Activated T-cell treated with anti-CD3 and anti-CD28 coated beads, Interleukin-2, amount 50 U/mL, for 4 hours (primary cell): ENCODE measurements around the gene MUSTN1. TPM values are rescaled to one million over a fixed set of nuclear protein-coding genes. Genes with fewer than 3 reads are reported as not detected.

Source experiments
- ATAC-seq, 2 donors: fragments of 200-7000 bp; cut with Tn5 transposase; one replicate each; pipeline ENCODE4 v1.10.0; 2021
- DNase-seq: peaks from one replicate; pipeline ENCODE4 v3.0.0-alpha.2; 2020
- H3K27me3 Mint-ChIP-seq: one replicate; pipeline ENCODE4 v1.8.0; 2021; ENCODE audit warnings: low read depth, mixed read lengths
- H3K36me3 Mint-ChIP-seq: one replicate; pipeline ENCODE4 v1.8.0; 2022; ENCODE audit warnings: mixed read lengths; ENCODE audit not compliant: insufficient read depth
- H3K4me1 Mint-ChIP-seq: one replicate; pipeline ENCODE4 v1.8.0; 2021; ENCODE audit warnings: low read depth, mixed read lengths
- H3K4me3 Mint-ChIP-seq: one replicate; pipeline ENCODE4 v1.8.0; 2021; ENCODE audit warnings: mild to moderate bottlenecking, moderate library complexity, mixed read lengths
- H3K9me3 Mint-ChIP-seq: one replicate; pipeline ENCODE4 v1.8.0; 2021; ENCODE audit warnings: mixed read lengths
- total RNA-seq, 3 donors: library from RNA; stranded (reverse); gene quantifications; one replicate each; pipeline ENCODE4 v1.2.1, GENCODE V29; 2021

Gene MUSTN1
- total RNA-seq, 3 donors from 2014 or later, result 0.38 to 1.2 (median 0.58) TPM

DNA sequence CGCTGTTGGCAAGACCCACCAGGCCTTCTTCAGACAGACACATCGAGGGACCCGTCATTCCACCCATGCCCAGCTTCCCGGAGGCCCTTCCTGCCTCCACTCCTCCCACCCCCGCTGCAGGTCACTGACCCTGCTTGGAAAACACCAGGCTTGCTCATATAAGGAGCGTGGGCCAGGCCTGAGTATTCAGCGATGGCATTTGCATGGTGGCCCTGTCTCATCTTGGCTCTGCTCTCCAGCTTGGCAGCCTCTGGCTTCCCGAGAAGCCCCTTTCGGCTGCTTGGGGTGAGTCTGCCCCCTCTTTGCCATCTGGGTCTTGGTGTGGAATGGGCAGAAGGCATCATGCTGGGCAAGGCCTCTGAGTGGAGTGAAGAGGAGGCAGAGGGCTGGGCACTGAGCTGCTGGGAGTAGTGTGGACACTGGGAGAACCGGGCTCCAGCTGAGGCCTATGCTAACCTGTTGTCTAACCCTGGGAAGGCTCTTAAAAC is 40.2 kb downstream of the MUSTN1 start, which contains the start of gene ITIH3:
Gene ITIH3 (plus strand): TSS at position 185 of the 488 bp plus-strand sequence. CDS start 8 bp downstream, at position 193.
- H3K9me3 Mint-ChIP-seq, result no peaks in the 10 kb centered on the region
- H3K4me1 Mint-ChIP-seq, result no peaks in the 10 kb centered on the region
- no peak within 1 kb of the TSS for H3K4me3 Mint-ChIP-seq
- ATAC-seq (no peak), DNase-seq (no peak)
- H3K27me3 Mint-ChIP-seq, result no peaks in the 10 kb centered on the region
- H3K36me3 Mint-ChIP-seq, result no peaks in the 10 kb centered on the region

GRCh38 chr3:52793702-52794611 is 40.9 kb downstream of the MUSTN1 start:
- ATAC-seq, result no peak
- H3K36me3 Mint-ChIP-seq, result no peaks in the 10 kb centered on the region
- no peak for DNase-seq
- no peak overlapping the region for H3K4me3 Mint-ChIP-seq
- H3K9me3 Mint-ChIP-seq, result no peaks in the 10 kb centered on the region
- H3K27me3 Mint-ChIP-seq, result no peaks in the 10 kb centered on the region
- no peaks in the 10 kb centered on the region for H3K4me1 Mint-ChIP-seq

- DNase-seq (no peak), ATAC-seq (no peak)
- no peaks in the 10 kb centered on the region for H3K4me1 Mint-ChIP-seq
- H3K36me3 Mint-ChIP-seq, result no peaks in the 10 kb centered on the region
- no peaks in the 10 kb centered on the region for H3K27me3 Mint-ChIP-seq
- H3K4me3 Mint-ChIP-seq, result no peak overlapping the region
- no peaks in the 10 kb centered on the region for H3K9me3 Mint-ChIP-seq
Observed at GRCh38 chr3:52792961-52793695, 41.7 kb downstream of the MUSTN1 start.

DNA sequence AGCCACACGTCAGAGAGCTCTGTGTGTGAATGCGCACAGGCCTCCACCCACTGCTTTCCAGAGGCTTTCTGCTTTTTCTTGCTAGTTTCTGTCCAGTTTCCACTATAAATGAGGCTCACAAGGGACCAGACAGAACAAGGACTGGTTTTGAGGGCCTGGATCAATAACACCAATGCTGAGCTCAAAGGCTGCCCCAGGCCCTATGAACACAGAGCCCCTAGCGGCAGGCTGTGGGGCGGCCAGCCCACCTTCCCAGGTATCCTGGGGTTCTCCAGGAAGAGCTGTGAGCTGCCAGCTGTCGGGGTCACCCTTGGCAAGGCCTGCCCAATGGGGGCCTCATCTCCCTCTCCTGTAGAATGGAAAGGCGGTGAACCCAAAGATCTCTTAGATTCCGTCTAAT is 42.4 kb downstream of the MUSTN1 start:
- no peaks in the 10 kb centered on the region for H3K36me3 Mint-ChIP-seq
- ATAC-seq, result no peak
- H3K4me1 Mint-ChIP-seq, result no peaks in the 10 kb centered on the region
- no peaks in the 10 kb centered on the region for H3K9me3 Mint-ChIP-seq
- no peak overlapping the region for H3K4me3 Mint-ChIP-seq
- DNase-seq, result no peak
- no peaks in the 10 kb centered on the region for H3K27me3 Mint-ChIP-seq

GRCh38 chr3:52791928-52792327 is 42.9 kb downstream of the MUSTN1 start:
- H3K4me1 Mint-ChIP-seq, result no peaks in the 10 kb centered on the region
- no peaks in the 10 kb centered on the region for H3K36me3 Mint-ChIP-seq
- H3K9me3 Mint-ChIP-seq, result no peaks in the 10 kb centered on the region
- no peak for ATAC-seq
- DNase-seq, result no peak
- no peaks in the 10 kb centered on the region for H3K27me3 Mint-ChIP-seq
- H3K4me3 Mint-ChIP-seq, result no peak overlapping the region

GRCh38 chr3:52791366-52791765 is 43.5 kb downstream of the MUSTN1 start:
- Mint-ChIP-seq H3K27me3 (no peaks in the 10 kb centered on the region), H3K4me3 (no peak overlapping the region), H3K4me1 (no peaks in the 10 kb centered on the region), H3K36me3 (no peaks in the 10 kb centered on the region), H3K9me3 (no peaks in the 10 kb centered on the region)
- no peak for DNase-seq
- ATAC-seq, result no peak

DNA sequence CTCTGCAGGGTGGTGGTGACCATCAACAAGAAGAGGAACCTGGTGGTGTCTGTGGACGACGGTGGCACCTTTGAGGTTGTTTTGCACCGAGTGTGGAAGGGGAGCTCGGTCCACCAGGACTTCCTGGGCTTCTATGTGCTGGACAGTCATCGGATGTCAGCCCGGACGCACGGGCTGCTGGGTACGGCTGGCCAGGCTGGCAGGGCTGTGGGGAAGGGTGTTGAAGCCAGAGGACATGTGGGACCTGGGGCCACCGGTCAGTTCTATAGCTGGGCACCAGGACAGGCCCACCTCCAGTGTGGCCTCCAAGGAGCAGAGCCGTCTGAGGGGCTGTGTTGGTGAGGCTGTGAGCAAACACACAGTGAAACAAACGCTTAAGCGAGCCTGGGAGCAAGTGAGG is 44.1 kb downstream of the MUSTN1 start:
- Mint-ChIP-seq H3K27me3 (no peaks in the 10 kb centered on the region), H3K36me3 (no peaks in the 10 kb centered on the region), H3K4me3 (no peak overlapping the region), H3K4me1 (no peaks in the 10 kb centered on the region), H3K9me3 (no peaks in the 10 kb centered on the region)
- DNase-seq (no peak), ATAC-seq (no peak)

- ATAC-seq, result no peak
- Mint-ChIP-seq H3K4me3 (no peak overlapping the region), H3K36me3 (no peaks in the 10 kb centered on the region), H3K4me1 (no peaks in the 10 kb centered on the region), H3K27me3 (no peaks in the 10 kb centered on the region), H3K9me3 (no peaks in the 10 kb centered on the region)
- DNase-seq, result no peak
Observed at GRCh38 chr3:52790337-52790736, 44.5 kb downstream of the MUSTN1 start.

DNA sequence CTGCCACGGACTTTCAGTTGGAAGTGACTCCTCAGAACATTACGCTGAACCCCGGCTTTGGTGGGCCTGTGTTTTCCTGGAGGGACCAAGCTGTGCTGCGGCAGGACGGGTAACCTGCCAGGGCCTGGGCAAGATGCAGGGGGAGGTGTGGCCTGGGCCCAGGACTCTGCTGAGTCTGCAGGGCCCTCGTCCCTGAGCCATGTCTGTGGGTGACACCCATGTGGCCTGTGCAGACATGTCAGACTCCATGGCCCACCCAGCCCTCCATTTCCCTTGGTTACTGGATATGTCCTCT is 45.1 kb downstream of the MUSTN1 start:
- Mint-ChIP-seq H3K36me3 (no peaks in the 10 kb centered on the region), H3K4me1 (no peaks in the 10 kb centered on the region), H3K9me3 (no peaks in the 10 kb centered on the region), H3K4me3 (no peak overlapping the region), H3K27me3 (no peaks in the 10 kb centered on the region)
- ATAC-seq (no peak), DNase-seq (no peak)

GRCh38 chr3:52788890-52789745 is 45.7 kb downstream of the MUSTN1 start:
- H3K27me3 Mint-ChIP-seq, result no peaks in the 10 kb centered on the region
- no peak overlapping the region for H3K4me3 Mint-ChIP-seq
- ATAC-seq (no peak), DNase-seq (no peak)
- H3K9me3 Mint-ChIP-seq, result no peaks in the 10 kb centered on the region
- no peaks in the 10 kb centered on the region for H3K36me3 Mint-ChIP-seq
- H3K4me1 Mint-ChIP-seq, result no peaks in the 10 kb centered on the region

DNA sequence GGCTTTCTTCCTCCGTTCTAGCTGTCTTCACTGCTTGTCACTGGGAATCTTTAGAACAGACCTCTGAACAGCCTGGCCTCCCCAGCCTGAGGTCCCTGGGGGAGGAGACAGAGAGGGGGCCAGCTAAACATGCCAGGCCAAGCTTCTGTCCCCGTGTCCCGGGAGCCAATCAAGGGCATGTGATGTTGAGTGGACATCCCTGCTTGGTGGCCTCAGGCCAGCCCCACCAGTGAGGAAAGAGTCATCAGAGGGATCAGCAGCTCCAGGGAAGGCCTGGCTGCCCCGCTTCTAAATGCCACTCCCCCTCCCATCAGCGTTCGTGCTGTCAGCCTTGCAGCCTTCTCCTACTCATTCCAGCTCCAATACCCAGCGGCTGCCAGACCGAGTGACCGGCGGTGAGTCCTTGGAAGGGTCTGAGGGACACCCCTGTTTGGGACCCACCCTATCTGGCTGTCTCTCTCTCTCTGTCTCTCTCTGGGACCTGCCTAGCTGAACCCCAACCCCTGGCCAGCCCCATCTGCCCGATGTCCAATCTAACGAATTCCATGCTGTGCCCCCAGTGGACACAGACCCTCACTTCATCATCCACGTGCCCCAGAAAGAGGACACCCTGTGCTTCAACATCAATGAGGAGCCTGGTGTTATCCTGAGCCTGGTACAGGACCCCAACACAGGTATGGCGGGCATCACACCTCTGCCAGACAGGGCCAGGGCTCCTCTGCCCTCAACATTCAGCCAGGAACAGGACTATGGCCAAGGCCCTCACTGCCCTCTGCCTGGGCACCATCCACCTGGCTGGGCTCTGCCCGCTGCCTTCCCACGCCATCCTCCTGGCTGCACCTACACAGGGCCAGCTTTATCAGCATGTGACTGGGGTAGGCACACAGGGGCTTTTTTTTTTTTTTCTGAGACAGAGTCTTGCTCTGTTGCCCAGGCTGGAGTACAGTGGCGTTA is 46.9 kb downstream of the MUSTN1 start:
- H3K9me3 Mint-ChIP-seq, result no peaks in the 10 kb centered on the region
- ATAC-seq (no peak), DNase-seq (no peak)
- no peaks in the 10 kb centered on the region for H3K4me1 Mint-ChIP-seq
- no peaks in the 10 kb centered on the region for H3K36me3 Mint-ChIP-seq
- no peak overlapping the region for H3K4me3 Mint-ChIP-seq
- no peaks in the 10 kb centered on the region for H3K27me3 Mint-ChIP-seq

DNA sequence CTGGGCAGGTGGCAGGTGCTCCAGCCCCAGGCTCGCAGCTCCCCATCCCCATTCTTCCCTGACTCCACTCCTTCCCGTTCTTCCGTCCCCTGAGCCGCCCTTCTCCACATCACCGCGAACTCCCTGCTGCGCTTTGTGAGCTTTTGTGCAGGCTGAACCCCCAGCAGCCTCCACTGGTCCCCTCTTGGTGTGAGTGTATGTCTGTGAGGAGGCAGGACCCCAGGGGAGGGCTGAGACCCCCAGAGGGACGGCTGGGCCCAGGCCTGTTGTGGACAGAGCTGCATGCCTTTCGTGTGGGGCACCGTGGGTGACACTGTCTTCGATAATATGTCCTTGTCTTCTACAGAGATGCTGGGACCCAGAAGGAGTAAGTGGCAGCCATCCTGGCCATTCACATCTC is 47.6 kb downstream of the MUSTN1 start:
- H3K36me3 Mint-ChIP-seq, result no peaks in the 10 kb centered on the region
- H3K9me3 Mint-ChIP-seq, result no peaks in the 10 kb centered on the region
- H3K27me3 Mint-ChIP-seq, result peaks cover 2% of the 10 kb centered on the region
- DNase-seq (no peak), ATAC-seq (no peak)
- H3K4me3 Mint-ChIP-seq, result no peak overlapping the region
- no peaks in the 10 kb centered on the region for H3K4me1 Mint-ChIP-seq

- no peaks in the 10 kb centered on the region for H3K9me3 Mint-ChIP-seq
- no peaks in the 10 kb centered on the region for H3K4me1 Mint-ChIP-seq
- no peak overlapping the region for H3K4me3 Mint-ChIP-seq
- DNase-seq (no peak), ATAC-seq (no peak)
- no peaks in the 10 kb centered on the region for H3K36me3 Mint-ChIP-seq
- peaks cover 7% of the 10 kb centered on the region for H3K27me3 Mint-ChIP-seq
Observed at GRCh38 chr3:52786330-52787215, 48.2 kb downstream of the MUSTN1 start.
